DND-41 (cell line): ENCODE data around the gene LPAR1.

ENCODE experiments used
- EZH2 ChIP-seq: IDR thresholded peaks from 3 replicates; pipeline ENCODE4 v1.6.1; 2012; ENCODE audit warnings: borderline replicate concordance, low read depth, mild to moderate bottlenecking, moderate library complexity, low read length, inconsistent platforms; ENCODE audit not compliant: severe bottlenecking
- TF ChIP-seq, protein P1 (sequence below): IDR thresholded peaks from 2 replicates; pipeline ENCODE4 v1.5.1; 2012; ENCODE audit warnings: borderline replicate concordance, low read length, moderate library complexity, mild to moderate bottlenecking; ENCODE audit not compliant: poor library complexity, severe bottlenecking; ENCODE audit errors: extremely low read depth

DNA sequence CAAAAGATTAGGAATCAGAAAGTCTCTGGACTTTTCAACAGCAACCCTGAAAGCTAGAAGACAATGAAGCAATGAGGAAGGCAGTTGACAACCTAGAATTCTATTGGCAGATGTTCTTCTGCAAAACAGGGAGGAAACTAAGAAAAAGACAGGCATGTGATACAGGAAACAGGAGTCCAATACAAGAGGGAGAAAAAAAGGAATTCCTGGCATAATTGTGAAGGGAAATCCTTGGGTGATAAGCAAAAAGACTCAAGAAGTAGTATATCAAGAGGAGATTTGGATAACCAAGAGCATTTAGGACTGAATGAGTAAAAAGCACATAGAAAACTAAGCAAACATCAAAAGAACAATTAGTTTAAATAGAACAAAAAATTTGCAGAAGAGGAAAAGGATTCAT is 58.6 kb downstream of the LPAR1 start:
- TF ChIP-seq EZH2, result no peak
- TF ChIP-seq, protein P1, sequence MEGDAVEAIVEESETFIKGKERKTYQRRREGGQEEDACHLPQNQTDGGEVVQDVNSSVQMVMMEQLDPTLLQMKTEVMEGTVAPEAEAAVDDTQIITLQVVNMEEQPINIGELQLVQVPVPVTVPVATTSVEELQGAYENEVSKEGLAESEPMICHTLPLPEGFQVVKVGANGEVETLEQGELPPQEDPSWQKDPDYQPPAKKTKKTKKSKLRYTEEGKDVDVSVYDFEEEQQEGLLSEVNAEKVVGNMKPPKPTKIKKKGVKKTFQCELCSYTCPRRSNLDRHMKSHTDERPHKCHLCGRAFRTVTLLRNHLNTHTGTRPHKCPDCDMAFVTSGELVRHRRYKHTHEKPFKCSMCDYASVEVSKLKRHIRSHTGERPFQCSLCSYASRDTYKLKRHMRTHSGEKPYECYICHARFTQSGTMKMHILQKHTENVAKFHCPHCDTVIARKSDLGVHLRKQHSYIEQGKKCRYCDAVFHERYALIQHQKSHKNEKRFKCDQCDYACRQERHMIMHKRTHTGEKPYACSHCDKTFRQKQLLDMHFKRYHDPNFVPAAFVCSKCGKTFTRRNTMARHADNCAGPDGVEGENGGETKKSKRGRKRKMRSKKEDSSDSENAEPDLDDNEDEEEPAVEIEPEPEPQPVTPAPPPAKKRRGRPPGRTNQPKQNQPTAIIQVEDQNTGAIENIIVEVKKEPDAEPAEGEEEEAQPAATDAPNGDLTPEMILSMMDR, result no peak
